Measurements from ENCODE around the gene MSMP.

DNA sequence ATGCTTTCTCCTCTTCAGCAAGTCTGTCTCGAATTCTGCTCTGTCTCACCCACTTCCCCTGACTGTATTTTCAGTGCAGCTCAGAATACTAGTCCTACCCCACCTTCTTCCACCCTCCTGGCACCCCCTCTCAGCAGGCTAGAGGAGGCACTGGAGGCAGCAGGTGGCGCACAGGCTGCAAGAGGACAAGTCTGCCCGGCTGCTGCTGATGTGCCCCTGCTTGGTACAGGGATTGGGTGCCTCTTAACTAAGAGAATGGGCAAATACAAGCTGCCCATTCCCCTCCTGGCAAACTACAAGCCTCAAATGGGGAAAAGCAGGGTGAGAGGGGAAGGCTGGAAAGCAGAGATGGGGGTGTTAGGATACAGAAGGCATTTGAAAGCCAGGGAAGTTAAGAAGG, 27.1 kb downstream of the MSMP start:
- peak in 3 of 6 experiments; percentile 26 to 40 (median 31) for TF ChIP-seq CTCF (IDR thresholded peaks at IDR 0.05)
- no peak for TF ChIP-seq POLR2A (IDR thresholded peaks at IDR 0.05)

Measured in Peyer's patch (tissue), 4 donors.